Measurements from ENCODE around the gene TRIP10. TPM values are rescaled to one million over a fixed set of nuclear protein-coding genes. Genes with fewer than 3 reads are reported as not detected.
"Not testable (repeated sequence)": the region's sequence is repeated elsewhere in the genome, so short reads cannot be mapped to it uniquely, and the experiment has no call there.

TRIP10 gene
- total and polyA plus RNA-seq, 4 donors = 68.6 to 261 (median 119) TPM

DNA sequence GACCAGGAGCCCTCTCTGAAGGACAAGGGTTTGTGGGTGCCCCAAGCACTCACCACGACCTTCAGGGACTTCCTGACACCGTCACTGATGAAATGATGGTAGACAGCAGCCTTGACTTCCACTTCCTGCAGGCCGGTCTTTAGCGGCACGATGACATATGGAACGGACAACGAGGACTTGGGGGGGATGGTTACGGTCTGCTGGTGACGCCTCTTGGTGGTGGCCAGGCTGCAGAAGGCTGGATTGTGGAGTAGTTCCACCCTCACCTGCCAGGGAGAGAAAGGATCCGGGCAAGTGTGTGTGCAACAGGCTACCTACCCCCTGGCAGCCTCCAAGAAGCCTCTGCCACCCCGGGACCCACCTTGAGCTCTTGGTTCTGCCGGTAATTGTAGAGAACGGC is 42.2 kb upstream of the TRIP10 start:
- 71 to 81% methylated on average over 13 of the region's 13 CpGs for WGBS, 2 donors
- DNase-seq (peak in 1 of 2 donors; percentile 30), ATAC-seq (ENCODE audit: low FRiP score) (no peak)
- H3K27ac ChIP-seq (ENCODE audit: low read depth in 1 of 2, low read length in 2 of 2) = no peak overlapping the region
- no peaks in the 10 kb centered on the region for H3K9me3 ChIP-seq (ENCODE audit: control insufficient read depth, low read length)
- no peaks in the 10 kb centered on the region for H3K4me1 ChIP-seq (ENCODE audit: control insufficient read depth in 1 of 2, insufficient read depth in 2 of 2, low read length in 2 of 2)
- no peak overlapping the region for H3K4me3 ChIP-seq (ENCODE audit: low read length in 2 of 2)
- intact Hi-C loops (cut with DNase I) = no loop called here
- no peaks in the 10 kb centered on the region for H3K27me3 ChIP-seq (ENCODE audit: control insufficient read depth in 1 of 2, insufficient read depth in 2 of 2, low read length in 1 of 2)
- H3K36me3 ChIP-seq (ENCODE audit: control insufficient read depth in 1 of 2, insufficient read depth in 2 of 2, low read length in 1 of 2) = no peaks in the 10 kb centered on the region

DNA sequence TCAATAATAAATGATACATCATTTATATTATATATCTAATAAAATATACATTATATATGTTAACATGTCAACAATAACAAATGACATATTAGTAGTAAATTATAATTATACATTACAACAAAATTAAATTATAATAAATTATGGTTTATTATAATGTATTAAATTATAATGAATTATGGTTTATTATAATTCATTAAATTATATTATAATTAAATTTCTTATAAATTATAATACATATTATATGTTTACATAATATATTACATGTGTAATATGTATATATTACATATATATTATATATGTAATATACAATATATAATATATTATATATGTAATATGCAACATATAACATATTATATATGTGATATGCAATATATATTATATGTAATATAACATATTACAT is 39.5 kb upstream of the TRIP10 start:
- DNase-seq = no peak
- intact Hi-C loops (cut with DNase I) = no loop called here

DNA sequence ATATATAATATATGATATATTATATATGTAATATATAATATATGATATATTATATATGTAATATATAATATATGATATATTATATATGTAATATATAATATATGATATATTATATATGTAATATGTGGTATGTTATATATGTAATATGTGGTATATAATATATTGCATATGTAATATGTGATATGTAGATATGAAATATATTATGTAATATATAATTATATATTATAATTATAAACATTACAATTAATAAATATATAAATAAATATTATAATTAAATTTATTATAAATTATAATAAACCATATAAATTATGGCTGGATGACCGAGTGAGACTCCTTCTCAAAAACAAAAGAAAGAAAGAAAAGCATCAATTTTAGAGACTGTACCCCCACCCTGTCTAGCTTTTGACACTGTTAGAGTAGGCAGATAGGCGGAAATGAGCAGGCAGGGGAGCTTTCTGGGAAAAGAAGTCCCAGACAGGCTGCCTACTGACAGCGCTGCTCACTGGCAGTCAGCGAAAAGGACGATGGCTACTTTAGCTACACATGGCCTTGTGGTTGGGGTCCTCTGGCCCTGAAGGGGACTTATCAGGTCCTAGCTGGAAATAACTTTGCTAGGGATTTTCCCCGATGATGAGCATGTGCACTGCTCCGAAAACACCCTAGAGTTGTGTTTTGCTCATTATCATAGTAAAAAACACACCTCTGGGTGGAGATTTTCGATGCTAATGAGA is 38.7 kb upstream of the TRIP10 start:
- ATAC-seq (ENCODE audit: low FRiP score) (no peak), DNase-seq (peak in 1 of 2 donors; percentile 34)
- Histone ChIP-seq H3K36me3 (ENCODE audit: control insufficient read depth in 1 of 2, insufficient read depth in 2 of 2, low read length in 1 of 2) (no peaks in the 10 kb centered on the region), H3K27ac (ENCODE audit: low read depth in 1 of 2, low read length in 2 of 2) (no peak overlapping the region), H3K9me3 (ENCODE audit: control insufficient read depth, low read length) (no peaks in the 10 kb centered on the region), H3K4me1 (ENCODE audit: control insufficient read depth in 1 of 2, insufficient read depth in 2 of 2, low read length in 2 of 2) (no peaks in the 10 kb centered on the region), H3K27me3 (ENCODE audit: control insufficient read depth in 1 of 2, insufficient read depth in 2 of 2, low read length in 1 of 2) (no peaks in the 10 kb centered on the region), H3K4me3 (ENCODE audit: low read length in 2 of 2) (no peak overlapping the region)
- 82 to 84% methylated on average over 8 of the region's 8 CpGs for WGBS, 2 donors
- intact Hi-C loops (cut with DNase I) = no loop called here

More for the DNA sequence above, 39.5 kb upstream of the TRIP10 start:
- Histone ChIP-seq H3K4me3 (ENCODE audit: low read length in 2 of 2) (no peak overlapping the region), H3K9me3 (ENCODE audit: control insufficient read depth, low read length) (no peaks in the 10 kb centered on the region), H3K4me1 (ENCODE audit: control insufficient read depth in 1 of 2, insufficient read depth in 2 of 2, low read length in 2 of 2) (no peaks in the 10 kb centered on the region), H3K27me3 (ENCODE audit: control insufficient read depth in 1 of 2, insufficient read depth in 2 of 2, low read length in 1 of 2) (no peaks in the 10 kb centered on the region), H3K36me3 (ENCODE audit: control insufficient read depth in 1 of 2, insufficient read depth in 2 of 2, low read length in 1 of 2) (no peaks in the 10 kb centered on the region), H3K27ac (ENCODE audit: low read depth in 1 of 2, low read length in 2 of 2) (no peak overlapping the region)
- ATAC-seq (ENCODE audit: low FRiP score) = no peak

DNA sequence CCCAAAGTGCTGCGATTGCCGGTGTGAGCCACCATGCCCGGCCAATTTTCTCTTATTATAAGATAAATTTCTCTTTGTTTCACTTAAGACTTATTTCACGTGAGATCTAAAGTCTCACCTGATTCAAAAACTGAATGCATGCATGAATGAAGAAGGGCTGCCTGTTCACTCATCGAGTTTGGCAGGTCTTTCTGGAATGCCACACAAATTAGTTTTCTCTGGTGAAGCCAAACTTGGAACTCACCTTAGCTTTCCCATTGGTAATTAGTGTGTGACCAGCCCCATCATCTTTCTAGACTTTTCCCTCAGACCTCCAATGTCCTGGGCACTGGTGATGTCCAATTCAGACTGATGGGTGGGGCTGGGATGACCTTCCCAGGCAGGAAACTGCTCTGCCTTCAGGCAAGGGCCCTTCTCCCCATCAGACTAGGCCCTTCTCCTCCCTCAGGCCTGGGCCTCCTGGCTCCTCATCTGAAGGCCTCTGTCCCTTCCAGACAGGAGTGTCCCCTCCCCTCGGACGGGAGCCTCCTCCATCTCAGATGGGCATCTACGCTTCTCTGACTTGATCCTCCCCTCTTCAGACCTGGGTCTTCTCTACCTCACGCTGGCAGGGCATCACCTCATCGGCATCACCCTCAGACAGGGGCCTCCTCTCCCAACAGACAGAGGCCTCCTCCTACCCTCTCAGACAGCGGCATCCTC is 33.4 kb upstream of the TRIP10 start:
- intact Hi-C loops (cut with DNase I) = no loop called here
- H3K36me3 ChIP-seq (ENCODE audit: control insufficient read depth in 1 of 2, insufficient read depth in 2 of 2, low read length in 1 of 2) = no peaks in the 10 kb centered on the region
- H3K27me3 ChIP-seq (ENCODE audit: control insufficient read depth in 1 of 2, insufficient read depth in 2 of 2, low read length in 1 of 2) = no peaks in the 10 kb centered on the region
- no peak overlapping the region for H3K27ac ChIP-seq (ENCODE audit: low read depth in 1 of 2, low read length in 2 of 2)
- WGBS, 2 donors = 77 to 80% methylated on average over 11 of the region's 11 CpGs
- no peak overlapping the region for H3K4me3 ChIP-seq (ENCODE audit: low read length in 2 of 2)
- H3K4me1 ChIP-seq (ENCODE audit: control insufficient read depth in 1 of 2, insufficient read depth in 2 of 2, low read length in 2 of 2) = no peaks in the 10 kb centered on the region
- no peaks in the 10 kb centered on the region for H3K9me3 ChIP-seq (ENCODE audit: control insufficient read depth, low read length)
- ATAC-seq (ENCODE audit: low FRiP score) (no peak), DNase-seq (peak; percentile 31 to 38)

DNA sequence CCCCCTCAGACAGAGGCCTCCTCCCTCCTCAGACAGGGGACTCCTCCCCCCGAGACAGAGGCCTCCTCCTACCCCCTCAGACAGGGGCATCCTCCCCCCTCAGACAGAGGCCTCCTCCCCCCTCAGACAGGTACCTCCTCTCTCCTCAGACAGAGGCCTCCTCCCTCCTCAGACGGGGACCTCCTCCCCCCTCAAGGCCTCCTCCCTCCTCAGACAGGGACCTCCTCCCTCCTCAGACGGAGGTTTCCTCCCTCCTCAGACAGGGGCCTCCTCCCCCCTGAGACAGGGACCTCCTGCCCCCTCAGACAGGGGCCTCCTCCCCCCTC is 32.9 kb upstream of the TRIP10 start:
- intact Hi-C loops (cut with DNase I) = no loop called here

DNA sequence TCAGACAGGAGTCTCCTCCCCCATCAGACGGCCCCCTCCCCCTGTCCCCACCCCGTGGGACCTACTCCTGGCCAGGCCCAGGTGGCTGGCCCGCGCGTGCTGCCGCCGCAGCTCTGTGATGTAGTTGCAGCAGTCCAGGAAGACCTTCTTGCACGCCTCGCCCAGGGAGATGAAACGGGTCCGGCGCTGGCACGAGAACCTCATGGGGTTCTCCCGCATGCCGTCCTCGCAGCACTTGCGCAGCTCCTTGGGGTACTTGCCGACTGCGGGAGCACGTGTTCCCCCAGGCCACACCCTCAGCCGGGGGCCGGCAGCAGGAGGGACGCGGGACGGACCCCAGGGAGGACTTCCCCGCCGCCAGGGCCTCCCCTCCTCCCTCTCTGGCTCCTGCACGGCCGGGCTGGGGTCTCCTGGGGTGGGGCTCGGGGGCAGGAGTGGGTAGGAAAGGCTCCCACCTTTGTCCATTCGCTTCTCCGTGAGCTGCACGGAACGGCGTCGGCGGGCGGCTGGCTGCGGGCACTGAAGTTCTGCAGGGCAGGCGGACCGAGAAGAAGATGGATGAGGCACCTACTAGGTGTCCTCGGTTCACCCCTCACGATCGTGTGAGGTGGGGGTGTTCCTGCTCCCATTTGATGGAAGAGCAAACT is 32.3 kb upstream of the TRIP10 start:
- Histone ChIP-seq H3K27me3 (ENCODE audit: control insufficient read depth in 1 of 2, insufficient read depth in 2 of 2, low read length in 1 of 2) (no peaks in the 10 kb centered on the region), H3K9me3 (ENCODE audit: control insufficient read depth, low read length) (no peaks in the 10 kb centered on the region), H3K27ac (ENCODE audit: low read depth in 1 of 2, low read length in 2 of 2) (no peak overlapping the region), H3K4me1 (ENCODE audit: control insufficient read depth in 1 of 2, insufficient read depth in 2 of 2, low read length in 2 of 2) (no peaks in the 10 kb centered on the region), H3K36me3 (ENCODE audit: control insufficient read depth in 1 of 2, insufficient read depth in 2 of 2, low read length in 1 of 2) (no peaks in the 10 kb centered on the region), H3K4me3 (ENCODE audit: low read length in 2 of 2) (no peak overlapping the region)
- intact Hi-C loops (cut with DNase I) = no loop called here
- WGBS, 2 donors = 82 to 86% methylated on average over 42 to 44 of the region's 44 CpGs
- DNase-seq (peak; percentile 34 to 72), ATAC-seq (ENCODE audit: low FRiP score) (no peak)

More for the DNA sequence above, 32.9 kb upstream of the TRIP10 start:
- 40 to 50% methylated on average over 3 of the region's 3 CpGs for WGBS, 2 donors
- Histone ChIP-seq H3K4me1 (ENCODE audit: control insufficient read depth in 1 of 2, insufficient read depth in 2 of 2, low read length in 2 of 2) (no peaks in the 10 kb centered on the region), H3K9me3 (ENCODE audit: control insufficient read depth, low read length) (no peaks in the 10 kb centered on the region), H3K27me3 (ENCODE audit: control insufficient read depth in 1 of 2, insufficient read depth in 2 of 2, low read length in 1 of 2) (no peaks in the 10 kb centered on the region), H3K4me3 (ENCODE audit: low read length in 2 of 2) (no peak overlapping the region), H3K36me3 (ENCODE audit: control insufficient read depth in 1 of 2, insufficient read depth in 2 of 2, low read length in 1 of 2) (no peaks in the 10 kb centered on the region), H3K27ac (ENCODE audit: low read depth in 1 of 2, low read length in 2 of 2) (no peak overlapping the region)
- DNase-seq = no peak
- ATAC-seq (ENCODE audit: low FRiP score) = peak; percentile 8

DNA sequence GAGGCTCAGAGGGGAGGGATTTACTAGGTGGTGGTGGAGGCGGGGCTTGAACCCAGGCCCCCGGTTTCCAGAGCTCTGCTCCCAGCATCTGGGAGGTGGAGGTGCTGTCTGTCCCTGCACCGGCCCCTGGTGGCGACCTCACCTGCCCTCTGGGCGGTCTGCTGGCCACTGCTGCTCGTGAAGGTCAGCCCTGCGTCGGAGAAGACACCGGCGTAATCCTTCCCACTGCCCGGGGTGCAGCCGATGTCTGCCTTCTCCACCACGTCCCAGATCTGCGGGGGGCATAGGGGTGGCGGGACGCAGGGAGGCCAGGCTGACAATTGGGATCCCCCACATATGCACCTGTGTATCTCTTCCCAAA is 31.8 kb upstream of the TRIP10 start:
- Histone ChIP-seq H3K9me3 (ENCODE audit: control insufficient read depth, low read length) (no peaks in the 10 kb centered on the region), H3K4me3 (ENCODE audit: low read length in 2 of 2) (no peak overlapping the region), H3K36me3 (ENCODE audit: control insufficient read depth in 1 of 2, insufficient read depth in 2 of 2, low read length in 1 of 2) (no peaks in the 10 kb centered on the region), H3K27ac (ENCODE audit: low read depth in 1 of 2, low read length in 2 of 2) (no peak overlapping the region), H3K4me1 (ENCODE audit: control insufficient read depth in 1 of 2, insufficient read depth in 2 of 2, low read length in 2 of 2) (no peaks in the 10 kb centered on the region), H3K27me3 (ENCODE audit: control insufficient read depth in 1 of 2, insufficient read depth in 2 of 2, low read length in 1 of 2) (no peaks in the 10 kb centered on the region)
- intact Hi-C loops (cut with DNase I) = no loop called here
- ATAC-seq (ENCODE audit: low FRiP score) (no peak), DNase-seq (peak; percentile 35 to 59)
- WGBS, 2 donors = 71 to 77% methylated on average over 14 to 16 of the region's 16 CpGs

DNA sequence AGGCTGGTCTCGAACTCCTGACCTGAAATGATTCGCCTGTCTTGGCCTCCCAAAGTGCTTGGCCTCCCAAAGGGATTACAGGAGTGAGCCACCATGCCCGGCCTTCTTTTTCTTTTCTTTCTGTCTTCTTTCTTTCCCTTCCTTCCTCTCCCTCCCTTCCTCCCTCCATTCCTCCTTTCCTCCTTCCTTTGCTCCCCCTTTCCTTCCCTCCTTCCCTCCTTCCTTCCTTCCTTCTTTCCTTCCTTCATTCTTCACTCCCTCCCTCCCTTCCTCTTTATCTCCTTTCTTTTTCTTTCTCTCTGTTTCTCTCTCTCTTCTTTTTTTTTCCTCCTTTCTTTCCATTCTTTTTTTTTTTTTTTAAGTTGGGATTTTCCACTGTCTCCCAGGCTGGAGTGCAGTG is 31.1 kb upstream of the TRIP10 start:
- Histone ChIP-seq H3K9me3 (ENCODE audit: control insufficient read depth, low read length) (no peaks in the 10 kb centered on the region), H3K36me3 (ENCODE audit: control insufficient read depth in 1 of 2, insufficient read depth in 2 of 2, low read length in 1 of 2) (no peaks in the 10 kb centered on the region), H3K27me3 (ENCODE audit: control insufficient read depth in 1 of 2, insufficient read depth in 2 of 2, low read length in 1 of 2) (no peaks in the 10 kb centered on the region), H3K4me3 (ENCODE audit: low read length in 2 of 2) (no peak overlapping the region), H3K4me1 (ENCODE audit: control insufficient read depth in 1 of 2, insufficient read depth in 2 of 2, low read length in 2 of 2) (no peaks in the 10 kb centered on the region), H3K27ac (ENCODE audit: low read depth in 1 of 2, low read length in 2 of 2) (no peak overlapping the region)
- ATAC-seq (ENCODE audit: low FRiP score) = no peak
- intact Hi-C loops (cut with DNase I) = no loop called here
- WGBS, 2 donors = 80 to 95% methylated on average over 3 of the region's 3 CpGs
- DNase-seq = no peak

DNA sequence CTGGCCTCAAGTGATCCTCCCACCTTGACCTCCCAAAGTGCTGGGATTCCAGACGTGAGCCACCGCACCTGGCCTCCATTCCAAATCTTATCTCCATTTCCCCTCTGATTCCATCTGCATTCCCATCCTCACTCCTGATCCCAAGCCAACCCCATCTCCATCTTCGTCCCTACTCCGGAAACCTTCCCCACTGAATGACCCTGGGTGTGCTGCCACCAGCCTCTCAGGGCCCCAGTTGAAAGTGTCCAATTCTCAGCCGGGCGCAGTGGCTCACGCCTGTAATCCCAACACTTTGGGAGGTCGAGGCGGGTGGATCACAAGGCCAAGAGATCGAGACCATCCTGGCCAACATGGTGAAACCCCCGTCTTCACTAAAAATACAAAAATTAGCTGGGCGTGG is 30.6 kb upstream of the TRIP10 start:
- 85% methylated on average over 12 of the region's 12 CpGs for WGBS, 2 donors
- peak; percentile 10 to 20 for DNase-seq
- H3K9me3 ChIP-seq (ENCODE audit: control insufficient read depth, low read length); intact Hi-C loops (cut with DNase I); H3K36me3 ChIP-seq (ENCODE audit: control insufficient read depth in 1 of 2, insufficient read depth in 2 of 2, low read length in 1 of 2); H3K27ac ChIP-seq (ENCODE audit: low read depth in 1 of 2, low read length in 2 of 2); H3K4me3 ChIP-seq (ENCODE audit: low read length in 2 of 2); H3K4me1 ChIP-seq (ENCODE audit: control insufficient read depth in 1 of 2, insufficient read depth in 2 of 2, low read length in 2 of 2); H3K27me3 ChIP-seq (ENCODE audit: control insufficient read depth in 1 of 2, insufficient read depth in 2 of 2, low read length in 1 of 2); ATAC-seq (ENCODE audit: low FRiP score): not testable (repeated sequence)

All from aorta (tissue), 5 donors.